ENCODE results near the gene SCGB1D4.
A peak's percentile ranks its signal among the peaks of the same experiment; 100 is the strongest.
"Not testable (repeated sequence)": the region's sequence is repeated elsewhere in the genome, so short reads cannot be mapped to it uniquely, and the experiment has no call there.

The SCGB1D4 gene, protein sequence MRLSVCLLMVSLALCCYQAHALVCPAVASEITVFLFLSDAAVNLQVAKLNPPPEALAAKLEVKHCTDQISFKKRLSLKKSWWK

DNA sequence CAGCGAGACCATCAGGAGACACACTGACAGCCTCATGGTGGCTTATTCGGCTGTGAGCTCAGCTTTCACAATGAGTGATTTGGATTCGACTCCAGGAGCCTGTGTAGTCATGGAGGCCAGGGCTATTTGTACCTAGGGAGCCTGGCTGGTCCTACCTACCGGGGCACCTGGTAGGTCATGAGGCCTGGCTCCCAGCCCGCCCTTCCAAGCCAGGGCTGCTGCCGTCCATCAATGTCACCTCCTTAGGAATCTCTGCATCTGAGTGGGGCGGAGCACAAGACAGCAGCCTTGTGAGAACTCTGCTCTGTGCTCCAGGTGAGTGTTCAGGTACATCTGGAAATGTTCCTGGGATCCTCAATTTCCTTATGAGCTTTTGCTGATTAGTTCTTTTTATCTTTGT lies at the start of gene SCGB1D4:
TSS of gene SCGB1D4 (minus strand) at position 101 of the 400 bp plus-strand sequence. CDS start at position 36, 65 bp downstream.
- no peak for DNase-seq (ENCODE audit: low read depth in 2 of 2)

DNA sequence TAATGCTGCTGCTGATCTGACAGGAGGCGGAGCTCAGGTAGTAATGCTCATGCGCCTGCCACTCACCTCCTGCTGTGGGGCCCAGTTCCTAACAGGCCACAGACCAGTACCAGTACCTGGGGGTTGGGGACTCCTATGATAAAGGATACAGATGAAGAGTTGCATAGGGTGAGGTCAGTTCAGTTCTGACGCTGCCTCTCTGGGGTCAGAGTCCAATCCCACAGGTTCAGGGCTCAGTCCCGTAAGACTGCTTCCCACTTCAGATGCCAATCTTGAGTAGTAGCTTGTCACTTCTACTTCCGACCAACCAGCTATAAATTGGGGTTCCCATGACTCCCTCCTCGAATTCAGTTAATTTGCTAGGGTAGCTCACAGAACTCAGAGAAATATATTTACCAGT lies 47.0 kb upstream of the SCGB1D4 start:
- no peak for DNase-seq (ENCODE audit: low read depth in 2 of 2)

DNA sequence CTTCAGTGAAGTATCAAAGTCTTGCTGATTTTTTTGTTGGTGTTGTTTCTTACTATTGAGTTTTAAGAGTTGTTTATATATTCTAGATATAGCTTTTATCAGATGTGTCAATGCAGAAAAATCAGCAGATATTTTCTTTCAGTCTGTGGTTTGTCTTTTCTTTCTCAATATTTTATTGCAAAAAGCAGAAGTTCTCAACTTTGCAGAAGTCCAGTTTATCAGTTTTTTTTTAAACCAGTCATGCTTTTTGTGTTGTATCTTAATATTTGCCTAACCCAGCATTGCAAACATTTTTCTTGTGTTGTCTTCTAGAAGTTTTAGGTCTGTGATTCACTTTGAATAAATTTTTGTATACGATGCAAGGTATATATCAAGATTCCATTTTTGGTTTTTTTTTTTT lies 45.3 kb upstream of the SCGB1D4 start:
- DNase-seq (ENCODE audit: low read depth in 2 of 2) = no peak

DNA sequence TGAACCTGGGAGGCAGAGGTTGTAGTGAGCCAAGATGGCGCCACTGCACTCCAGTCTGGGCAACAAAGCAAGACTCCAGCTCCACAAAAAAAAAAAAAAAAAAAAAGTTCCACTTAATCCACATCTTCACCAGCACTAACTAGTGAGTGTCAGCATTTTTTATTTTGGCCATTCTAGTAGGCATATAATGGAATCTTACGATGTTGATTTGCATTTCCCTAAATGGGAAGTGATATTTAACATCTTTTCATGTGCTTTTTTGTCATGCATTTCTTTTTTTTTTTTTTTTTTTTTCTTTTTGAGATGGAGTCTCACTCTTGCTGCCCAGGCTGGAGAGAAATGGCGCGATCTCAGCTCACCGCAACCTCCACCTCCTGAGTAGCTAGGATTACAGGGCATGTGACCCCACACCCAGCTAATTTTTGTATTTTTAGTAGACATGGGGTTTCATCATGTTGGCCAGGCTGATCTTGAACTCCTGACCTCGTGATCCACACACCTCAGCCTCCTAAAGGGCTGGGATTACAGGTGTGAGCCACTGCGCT lies 44.8 kb upstream of the SCGB1D4 start:
- DNase-seq (ENCODE audit: low read depth in 2 of 2) = not testable (repeated sequence)

DNA sequence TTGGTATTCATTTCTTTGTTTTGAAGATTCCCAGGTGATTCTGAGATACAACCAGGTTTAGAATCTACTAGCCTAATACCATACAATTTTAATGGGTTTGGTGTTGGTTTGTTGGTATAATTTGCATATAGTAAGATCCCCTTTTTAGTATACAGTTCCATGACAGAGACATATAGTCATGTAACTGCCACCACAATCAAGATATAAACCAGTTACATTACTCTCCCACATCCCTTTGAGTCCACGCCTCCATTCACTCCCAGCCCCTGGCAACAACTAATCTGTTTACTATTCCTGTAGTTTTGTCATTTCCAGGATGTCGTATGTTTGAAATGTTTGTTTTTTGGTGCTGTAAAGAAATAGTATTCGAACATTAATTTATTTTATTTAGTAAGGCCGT lies 42.7 kb upstream of the SCGB1D4 start:
- DNase-seq (ENCODE audit: low read depth in 2 of 2) = no peak

DNA sequence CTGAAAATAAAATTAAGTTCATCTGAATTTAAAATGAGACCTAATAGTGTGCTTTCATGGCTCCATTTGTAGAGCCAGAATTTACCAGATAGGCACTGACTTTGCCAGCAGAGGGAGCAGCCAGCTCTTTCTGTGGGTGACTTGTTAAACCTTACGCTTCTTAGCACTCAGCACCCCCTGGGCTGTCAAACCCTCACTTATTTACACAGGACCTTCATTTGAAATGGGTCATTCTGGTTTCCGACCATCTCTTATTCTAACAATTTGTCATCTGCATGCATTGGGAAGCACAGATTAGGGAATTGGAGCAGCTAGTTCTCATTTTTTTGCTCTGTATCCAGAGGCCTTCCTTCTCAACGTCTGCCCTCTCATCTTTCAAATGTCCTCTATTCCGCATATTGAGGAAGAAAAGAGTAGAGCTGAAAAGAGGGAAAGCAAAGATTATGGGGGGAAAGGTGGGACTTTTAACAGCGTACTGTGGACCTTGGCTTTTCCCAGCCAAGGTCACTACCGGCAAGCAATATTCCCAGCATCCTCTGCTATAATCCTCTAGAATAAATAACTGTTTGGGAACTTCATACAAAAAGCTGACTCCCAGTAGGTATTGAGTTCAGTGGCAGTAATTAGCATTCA lies 41.5 kb upstream of the SCGB1D4 start:
- DNase-seq (ENCODE audit: low read depth in 2 of 2) = peak; percentile 3 to 6

DNA sequence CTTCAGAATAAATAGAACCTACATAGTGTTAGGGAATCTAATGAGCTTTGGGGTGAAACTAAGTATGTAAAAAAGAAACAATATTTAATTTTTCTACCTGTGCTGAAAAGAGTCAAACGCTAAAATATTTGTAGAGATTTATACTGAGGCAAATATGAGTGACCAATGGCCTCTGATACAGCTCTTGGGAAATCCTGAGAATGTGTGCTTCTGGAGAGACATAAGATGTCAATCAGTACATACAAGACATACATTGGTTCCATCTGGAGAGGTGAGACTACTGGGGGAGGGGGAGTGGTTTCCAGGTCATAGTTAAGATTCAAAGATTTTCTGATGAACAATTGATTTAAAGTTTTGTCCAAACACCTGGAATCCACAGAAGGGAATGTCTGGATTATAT lies 39.3 kb upstream of the SCGB1D4 start:
- DNase-seq (ENCODE audit: low read depth in 2 of 2) = no peak

DNA sequence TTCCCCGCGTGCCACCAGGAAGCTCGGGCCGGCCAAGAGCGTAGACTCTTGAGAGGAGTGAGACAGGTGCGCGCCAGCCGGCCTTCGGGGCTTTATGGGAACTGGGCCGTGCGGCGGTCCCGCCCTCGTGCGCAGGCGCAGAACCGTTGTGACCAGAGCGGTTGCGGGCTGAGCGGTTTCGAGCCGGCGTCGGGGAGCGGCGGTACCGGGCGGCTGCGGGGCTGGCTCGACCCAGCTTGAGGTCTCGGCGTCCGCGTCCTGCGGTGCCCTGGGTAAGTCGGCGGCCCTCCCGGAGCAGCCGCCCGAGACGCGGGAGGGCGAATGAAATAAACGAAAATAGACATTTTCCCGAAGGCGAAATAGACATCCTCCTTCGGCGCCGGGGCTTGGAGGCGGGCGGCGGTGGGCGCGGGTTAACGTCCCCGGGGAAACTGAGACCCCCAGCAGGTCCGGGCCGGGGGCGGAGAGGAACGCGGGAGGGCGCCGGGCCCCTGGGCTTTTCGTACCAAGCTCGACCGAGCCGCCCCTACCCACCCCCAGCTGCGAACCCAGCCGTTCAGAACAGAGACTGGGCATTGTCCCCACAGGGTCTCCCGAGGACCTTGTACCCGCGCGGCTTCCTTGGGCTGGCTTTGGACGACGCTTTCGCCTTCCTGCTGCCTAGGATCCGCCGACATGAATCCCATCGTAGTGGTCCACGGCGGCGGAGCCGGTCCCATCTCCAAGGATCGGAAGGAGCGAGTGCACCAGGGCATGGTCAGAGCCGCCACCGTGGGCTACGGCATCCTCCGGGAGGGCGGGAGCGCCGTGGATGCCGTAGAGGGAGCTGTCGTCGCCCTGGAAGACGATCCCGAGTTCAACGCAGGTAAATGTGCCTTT lies 38.7 kb upstream of the SCGB1D4 start, which contains the start of gene ASRGL1:
TSS of gene ASRGL1 (plus strand) at position 146 of the 879 bp plus-strand sequence. CDS start at position 676, 530 bp downstream.
- peak; percentile 11 to 14 for DNase-seq (ENCODE audit: low read depth in 2 of 2)

DNA sequence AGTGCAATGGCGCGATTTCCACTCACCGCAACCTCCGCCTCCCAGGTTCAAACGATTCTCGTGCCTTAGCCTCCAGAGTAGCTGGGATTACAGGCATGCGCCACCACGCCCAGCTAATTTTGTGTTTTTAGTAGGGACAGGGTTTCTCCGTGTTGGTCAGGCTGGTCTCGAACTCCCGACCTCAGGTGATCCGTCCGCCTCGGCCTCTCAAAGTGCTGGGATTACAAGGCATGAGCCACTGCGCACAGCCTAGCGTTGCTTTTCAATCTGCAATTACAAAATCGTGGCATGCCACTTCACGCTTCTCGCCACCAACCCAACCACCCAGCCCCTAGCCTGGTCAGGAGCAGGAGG lies 38.1 kb upstream of the SCGB1D4 start:
- not testable (repeated sequence) for DNase-seq (ENCODE audit: low read depth in 2 of 2)

DNA sequence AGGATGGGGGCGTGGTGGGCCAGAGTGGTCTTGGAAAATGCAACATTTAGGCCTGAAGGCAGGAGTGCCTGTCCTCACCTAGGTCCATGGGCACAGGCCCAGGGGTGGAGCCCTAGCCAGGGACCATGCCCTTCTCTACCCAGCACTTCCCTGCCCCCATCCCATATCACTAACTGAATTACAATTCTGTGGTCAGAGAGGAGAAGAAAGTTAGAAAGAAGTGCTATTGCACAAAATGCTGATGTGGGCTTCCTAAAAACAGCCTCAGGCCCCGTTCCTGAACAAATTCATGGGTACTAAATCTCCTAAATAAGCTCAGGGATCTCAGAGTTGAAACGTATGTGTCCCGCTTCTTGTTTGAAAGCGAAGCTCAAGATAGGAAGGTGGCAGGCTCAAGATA lies 34.9 kb upstream of the SCGB1D4 start:
- no peak for DNase-seq (ENCODE audit: low read depth in 2 of 2)

DNA sequence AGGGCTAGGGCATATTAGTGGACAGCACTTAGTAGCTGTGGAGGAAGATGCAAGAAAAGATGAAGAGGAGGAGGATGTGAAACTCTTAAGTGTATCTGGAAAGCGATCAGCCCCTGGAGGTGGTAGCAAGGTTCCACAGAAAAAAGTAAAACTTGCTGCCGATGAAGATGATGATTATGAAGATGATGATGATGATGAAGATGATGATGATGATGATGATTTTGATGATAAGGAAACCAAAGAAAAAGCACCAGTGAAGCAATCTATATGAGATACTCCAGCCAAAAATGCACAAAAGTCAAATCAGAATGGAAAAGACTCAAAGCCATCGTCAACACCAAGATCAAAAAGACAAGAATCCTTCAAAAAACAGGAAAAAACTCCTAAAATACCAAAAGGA lies 32.4 kb upstream of the SCGB1D4 start:
- not testable (repeated sequence) for DNase-seq (ENCODE audit: low read depth in 2 of 2)

DNA sequence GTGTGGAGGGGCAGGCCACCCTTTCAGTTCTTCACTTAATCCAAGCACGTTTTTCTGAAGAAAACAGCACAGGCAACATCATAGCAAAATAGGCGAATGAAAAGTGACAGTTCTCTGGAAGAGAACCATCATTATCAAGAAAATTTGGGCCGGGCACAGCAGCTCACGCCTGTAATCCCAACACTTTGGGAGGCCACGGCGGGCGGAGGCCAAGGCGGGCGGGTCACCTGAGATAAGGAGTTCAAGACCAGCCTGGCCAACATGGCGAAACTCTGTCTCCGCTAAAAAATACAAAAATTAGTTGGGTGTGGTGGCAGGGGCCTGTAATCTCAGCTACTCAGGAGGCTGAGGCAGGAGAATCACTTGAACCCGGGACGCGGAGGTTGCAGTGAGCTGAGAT lies 28.7 kb upstream of the SCGB1D4 start:
- not testable (repeated sequence) for DNase-seq (ENCODE audit: low read depth in 2 of 2)

DNA sequence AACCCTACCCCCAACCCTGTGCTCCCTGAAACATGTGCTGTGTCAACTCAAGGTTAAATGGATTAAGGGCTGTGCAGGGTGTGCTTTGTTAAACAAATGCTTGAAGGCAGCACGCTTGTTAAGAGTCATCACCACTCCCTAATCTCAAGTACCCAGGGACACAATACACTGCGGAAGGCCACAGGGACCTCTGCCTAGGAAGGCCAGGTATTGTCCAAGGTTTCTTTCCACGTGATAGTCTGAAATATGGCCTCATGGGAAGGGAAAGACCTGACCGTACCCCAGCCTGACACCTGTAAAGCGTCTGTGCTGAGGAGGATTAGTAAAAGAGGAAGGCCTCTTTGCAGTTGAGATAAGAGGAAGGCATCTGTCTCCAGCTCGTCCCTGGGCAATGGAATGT lies 27.8 kb upstream of the SCGB1D4 start:
- not testable (repeated sequence) for DNase-seq (ENCODE audit: low read depth in 2 of 2)

DNA sequence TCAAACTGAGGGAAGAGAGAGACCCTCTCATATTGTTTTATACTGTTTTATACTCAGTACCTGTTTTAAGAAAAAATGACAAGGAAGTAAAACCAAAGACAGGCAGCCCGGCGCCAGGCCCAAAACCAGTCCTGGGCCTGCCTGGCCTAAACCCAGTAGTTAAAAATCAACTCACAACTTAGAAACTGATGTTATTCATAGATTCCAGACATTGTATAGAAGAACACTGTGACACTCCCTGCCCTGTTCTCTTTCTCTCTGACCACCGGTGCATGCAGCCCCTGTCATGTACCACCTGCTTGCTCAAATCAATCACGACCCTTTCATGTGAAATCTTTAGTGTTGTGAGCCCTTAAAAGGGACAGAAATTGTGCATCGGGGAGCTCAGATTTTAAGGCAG lies 26.9 kb upstream of the SCGB1D4 start:
- DNase-seq (ENCODE audit: low read depth in 2 of 2) = not testable (repeated sequence)

DNA sequence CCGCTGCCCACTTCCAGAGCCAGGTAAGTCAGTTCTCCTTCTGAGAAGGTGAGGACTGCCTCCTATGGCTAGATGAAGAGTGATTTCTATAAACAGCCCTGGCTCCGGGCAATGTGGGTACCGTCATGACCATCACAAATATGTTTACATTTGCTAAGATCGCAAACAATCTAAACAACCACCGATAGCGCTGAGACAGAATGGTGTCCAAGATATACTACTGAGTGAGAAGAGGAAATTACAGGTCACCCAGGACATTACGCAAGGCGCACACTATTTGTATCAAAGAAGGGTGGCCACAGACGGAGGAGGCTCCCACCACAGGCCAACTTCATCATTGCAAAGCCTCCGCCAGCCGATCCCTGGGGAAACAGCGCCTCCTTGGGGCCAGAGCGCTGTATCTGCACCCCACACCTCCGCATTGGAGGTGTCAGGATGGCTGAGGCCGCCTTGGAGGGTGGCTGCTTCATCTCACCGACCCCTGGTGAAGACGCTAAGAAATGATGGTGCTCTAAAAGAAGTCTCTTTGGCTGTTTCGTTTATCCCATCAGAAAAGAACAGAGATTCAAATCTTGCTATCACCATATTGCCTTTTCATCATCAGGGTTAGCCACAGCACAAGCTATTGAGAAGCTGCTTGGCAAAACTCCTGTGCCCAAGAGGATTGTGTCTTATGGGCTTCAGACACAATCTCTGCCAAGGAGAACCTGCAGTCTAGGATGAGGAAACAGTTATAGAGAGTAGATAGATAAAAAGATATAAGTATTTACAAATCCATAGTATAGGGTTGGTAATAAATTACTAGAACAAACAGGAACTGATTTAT lies 26.1 kb upstream of the SCGB1D4 start:
- no peak for DNase-seq (ENCODE audit: low read depth in 2 of 2)

DNA sequence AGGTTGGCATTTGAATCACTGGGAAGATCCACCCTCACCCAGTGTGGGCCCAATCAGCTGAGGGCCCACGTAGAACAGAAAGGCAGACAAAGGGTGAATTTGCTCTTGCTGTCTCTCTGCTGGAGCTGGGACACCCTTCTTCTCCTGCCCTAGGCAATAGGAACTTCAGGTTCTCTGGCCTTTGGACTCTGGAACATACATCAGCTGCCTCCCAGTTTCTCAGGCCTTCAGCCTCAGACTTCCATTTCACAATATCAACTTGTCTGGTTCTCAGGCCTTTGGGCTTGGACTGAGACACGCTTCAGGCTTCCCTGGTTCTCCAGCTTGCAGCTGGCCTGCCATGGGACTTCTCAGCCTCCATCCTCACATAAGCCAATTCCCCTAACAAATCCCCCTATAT lies 23.6 kb upstream of the SCGB1D4 start:
- no peak for DNase-seq (ENCODE audit: low read depth in 2 of 2)

DNA sequence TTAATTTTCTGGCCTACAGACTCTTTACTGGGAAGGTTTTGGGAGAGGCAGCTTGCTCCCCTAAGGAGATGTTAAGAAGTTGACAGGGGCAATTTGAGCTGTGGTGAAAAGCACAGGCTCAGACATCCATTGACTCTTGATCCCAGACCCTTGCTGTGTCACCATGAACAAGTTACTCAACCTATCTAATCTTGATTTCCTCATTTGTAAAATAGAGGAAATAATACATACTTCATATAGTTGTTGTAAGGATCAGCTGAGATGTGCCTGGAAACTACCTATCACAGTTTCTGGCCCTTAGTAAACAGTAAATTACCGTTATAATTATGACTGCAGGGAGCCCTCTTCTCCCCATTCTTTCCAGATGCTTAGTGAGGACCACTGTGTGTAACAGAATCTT lies 16.6 kb upstream of the SCGB1D4 start:
- DNase-seq (ENCODE audit: low read depth in 2 of 2) = no peak

DNA sequence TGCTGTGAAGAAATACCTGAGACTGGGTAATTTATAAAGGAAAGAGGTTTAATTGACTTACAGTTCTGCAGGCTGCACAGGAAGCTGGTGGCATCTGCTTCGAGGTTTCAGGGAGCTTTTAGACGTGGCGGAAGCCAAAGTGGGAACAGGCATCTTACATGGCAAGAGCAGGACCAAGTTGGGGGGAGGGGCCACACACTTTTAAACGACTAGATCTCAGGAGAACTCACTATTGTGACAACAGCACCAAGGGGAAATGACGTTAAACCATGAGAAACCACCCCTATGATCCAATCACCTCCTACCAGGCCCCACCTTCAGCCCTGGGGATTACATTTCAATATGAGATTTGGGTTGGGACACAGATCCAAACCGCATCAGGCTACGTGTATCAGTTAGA lies 11.1 kb upstream of the SCGB1D4 start:
- no peak for DNase-seq (ENCODE audit: low read depth in 2 of 2)

DNA sequence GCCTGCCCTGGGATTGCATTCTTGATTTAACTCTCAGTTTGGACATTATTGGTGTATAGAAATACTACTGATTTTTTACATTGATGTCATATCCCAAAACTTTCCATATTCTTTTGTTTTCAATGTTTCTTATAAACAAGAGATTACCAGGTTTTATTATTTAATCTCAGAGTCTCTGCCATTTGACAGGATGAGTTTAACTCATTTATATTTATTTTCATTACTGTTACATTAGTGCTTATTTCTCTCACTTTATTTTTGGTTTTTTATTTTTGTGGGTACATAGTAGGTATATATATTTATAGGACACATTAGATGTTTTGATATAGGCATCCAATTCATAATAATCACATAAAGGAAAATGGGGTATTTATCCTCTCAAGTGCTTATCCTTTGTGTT lies 9.1 kb upstream of the SCGB1D4 start:
- no peak for DNase-seq (ENCODE audit: low read depth in 2 of 2)

DNA sequence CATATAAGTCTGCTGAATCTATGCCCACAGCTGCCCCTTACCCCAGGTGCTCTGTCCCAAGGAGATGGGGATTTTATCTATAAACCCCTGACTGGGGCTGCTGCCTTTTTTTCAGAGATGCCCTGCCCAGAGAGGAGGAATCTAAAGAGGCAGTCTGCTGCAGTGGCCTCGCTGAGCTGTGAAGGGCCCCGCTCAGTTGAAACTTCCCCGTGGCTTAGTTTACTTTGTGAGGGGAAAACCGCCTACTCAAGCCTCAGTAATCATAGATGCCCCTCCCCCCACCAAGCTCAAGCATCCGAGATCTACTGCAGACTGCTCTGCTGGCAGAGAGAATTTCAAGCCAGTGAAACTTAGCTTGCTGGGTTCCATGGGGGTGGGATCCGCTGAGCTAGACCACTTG lies 7.4 kb upstream of the SCGB1D4 start:
- DNase-seq (ENCODE audit: low read depth in 2 of 2) = no peak

DNA sequence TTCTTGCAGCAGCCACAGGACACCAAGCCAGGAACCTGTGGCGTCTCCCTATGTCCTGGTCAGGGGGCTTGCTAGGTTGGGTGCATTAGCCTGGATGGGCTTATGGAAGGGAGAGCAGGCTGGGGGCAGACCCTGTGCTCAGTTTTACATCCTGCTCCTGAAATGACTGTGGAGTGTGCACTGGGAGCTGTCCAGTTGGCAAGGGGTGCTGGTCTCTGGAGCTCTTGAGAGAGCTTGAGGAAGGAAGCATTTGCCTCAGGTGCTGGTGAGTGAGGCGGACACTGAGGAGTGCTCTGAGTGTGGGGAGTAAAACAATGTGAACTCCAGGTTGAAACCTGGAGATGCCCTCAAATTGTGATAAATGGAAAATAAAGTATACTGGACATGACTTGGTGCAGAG lies 3.4 kb downstream of the SCGB1D4 start:
- peak in 1 of 2 experiments; percentile 0 for DNase-seq (ENCODE audit: low read depth in 2 of 2)

DNA sequence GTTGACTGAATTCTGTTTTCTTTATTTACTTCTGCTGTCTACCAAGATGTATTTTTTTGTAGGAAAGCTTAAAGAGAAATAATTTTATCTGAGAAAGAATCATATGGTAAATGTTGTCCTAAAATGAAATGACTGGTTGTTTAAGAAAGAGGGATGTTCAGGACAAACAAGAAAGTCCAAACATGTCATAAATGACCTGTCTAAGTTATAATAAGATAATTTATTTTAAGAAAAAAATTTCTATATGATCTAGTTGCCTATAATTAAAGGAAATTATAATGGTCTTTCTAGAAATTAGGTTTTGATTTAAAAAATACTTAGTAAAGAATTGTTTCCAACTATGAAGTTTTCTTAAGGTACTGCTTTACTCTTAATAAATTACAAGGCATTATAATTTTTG lies 18.4 kb downstream of the SCGB1D4 start:
- DNase-seq (ENCODE audit: low read depth in 2 of 2) = no peak
